ENCODE measurements around the gene IFI30.

GRCh38 chr19:18141031-18141430, 32.6 kb upstream of the IFI30 start:
- TF ChIP-seq JUN (IDR thresholded peaks at IDR 0.05; ENCODE audit: borderline replicate concordance, insufficient read depth, insufficient read length, low read depth) (no peak), POLR2A (IDR thresholded peaks at IDR 0.05; ENCODE audit: low read depth, low read length) (no peak), CTCF (IDR thresholded peaks at IDR 0.05; ENCODE audit: extremely low read depth in 1 of 2, insufficient read depth in 1 of 2, low read depth in 1 of 2, low read length in 2 of 2) (no peak), MAX (IDR thresholded peaks at IDR 0.05; ENCODE audit: insufficient read depth, insufficient read length) (no peak), EZH2 (IDR thresholded peaks at IDR 0.05; ENCODE audit: borderline replicate concordance, low read depth, low read length, severe bottlenecking) (no peak)

All from endothelial cell of umbilical vein (primary cell).